Ovary (tissue), 3 donors: ENCODE data around the gene CGNL1.

Experiments used
- POLR2A ChIP-seq: fragments of 450-650 bp; IDR thresholded peaks from one replicate; pipeline ENCODE4 v1.6.1; 2017; ENCODE audit warnings: antibody characterized with exemption, mild to moderate bottlenecking, moderate library complexity
- TF ChIP-seq, protein P1 (sequence below), 3 donors: fragments of 450-650 bp in 2 of 3; fragments of 200-600 bp in 1 of 3; IDR thresholded peaks; one replicate each; pipeline versions ENCODE4 v1.5.1 to v1.8.0; 2016 to 2022; ENCODE audit warnings: antibody characterized with exemption in 3 of 3, mild to moderate bottlenecking in 1 of 3
- donor health status: DM: no; HTN: no; CAD: no.

GRCh38 chr15:57367556-57367955 lies 8.7 kb upstream of the CGNL1 start:
- no peak for TF ChIP-seq POLR2A
- TF ChIP-seq, protein P1, sequence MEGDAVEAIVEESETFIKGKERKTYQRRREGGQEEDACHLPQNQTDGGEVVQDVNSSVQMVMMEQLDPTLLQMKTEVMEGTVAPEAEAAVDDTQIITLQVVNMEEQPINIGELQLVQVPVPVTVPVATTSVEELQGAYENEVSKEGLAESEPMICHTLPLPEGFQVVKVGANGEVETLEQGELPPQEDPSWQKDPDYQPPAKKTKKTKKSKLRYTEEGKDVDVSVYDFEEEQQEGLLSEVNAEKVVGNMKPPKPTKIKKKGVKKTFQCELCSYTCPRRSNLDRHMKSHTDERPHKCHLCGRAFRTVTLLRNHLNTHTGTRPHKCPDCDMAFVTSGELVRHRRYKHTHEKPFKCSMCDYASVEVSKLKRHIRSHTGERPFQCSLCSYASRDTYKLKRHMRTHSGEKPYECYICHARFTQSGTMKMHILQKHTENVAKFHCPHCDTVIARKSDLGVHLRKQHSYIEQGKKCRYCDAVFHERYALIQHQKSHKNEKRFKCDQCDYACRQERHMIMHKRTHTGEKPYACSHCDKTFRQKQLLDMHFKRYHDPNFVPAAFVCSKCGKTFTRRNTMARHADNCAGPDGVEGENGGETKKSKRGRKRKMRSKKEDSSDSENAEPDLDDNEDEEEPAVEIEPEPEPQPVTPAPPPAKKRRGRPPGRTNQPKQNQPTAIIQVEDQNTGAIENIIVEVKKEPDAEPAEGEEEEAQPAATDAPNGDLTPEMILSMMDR (IDR thresholded peaks at IDR 0.05): no peak
